ENCODE measurements around the gene HIRIP3.
"Not testable (repeated sequence)": the region's sequence is repeated elsewhere in the genome, so short reads cannot be mapped to it uniquely, and the experiment has no call there.

HIRIP3 gene

DNA sequence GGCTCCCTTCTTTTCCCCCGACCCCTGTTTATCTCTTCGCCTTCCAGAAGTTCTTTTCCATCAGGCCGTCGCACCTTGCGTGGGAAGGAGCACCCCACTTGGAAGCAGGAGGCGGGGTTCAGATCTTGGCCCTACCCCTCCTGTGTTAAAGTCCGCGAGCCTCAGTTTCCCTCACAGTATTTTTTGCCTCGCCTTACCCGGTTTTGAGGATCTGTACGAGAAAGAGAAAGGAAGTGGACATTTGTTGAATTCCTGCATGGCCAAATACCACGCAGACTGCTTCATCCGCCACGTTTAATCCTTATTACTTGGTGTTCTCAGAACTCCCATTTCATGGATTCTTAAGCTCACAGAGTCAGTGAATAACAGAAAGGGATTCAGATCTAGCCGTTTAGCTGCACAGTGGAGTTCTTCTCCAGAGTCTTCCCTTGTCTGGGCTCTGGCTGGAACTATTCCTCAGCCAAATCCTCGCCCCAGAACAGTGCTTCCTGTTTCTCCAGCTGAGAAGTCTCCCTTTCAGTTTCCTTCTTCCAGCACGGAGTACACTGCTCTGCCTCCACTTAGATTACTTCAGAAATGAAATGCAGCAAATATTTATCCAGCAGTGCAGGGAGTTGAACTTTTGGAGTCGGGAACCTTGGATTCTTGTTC, 32.9 kb downstream of the HIRIP3 start:
- DNase-seq (ENCODE audit: insufficient read length, low spot score) (no peak), FAIRE-seq (no peak)

- FAIRE-seq: peak; percentile 71
- DNase-seq (ENCODE audit: insufficient read length, low spot score): peak; percentile 97
These were observed 33.7 kb downstream of the HIRIP3 start, which contains the start of gene TMEM219 for GRCh38 chr16:29961479-29962343. Gene TMEM219 (plus strand): TSS chr16:29962079. CDS start chr16:29963144, 1,065 bp downstream.

DNA sequence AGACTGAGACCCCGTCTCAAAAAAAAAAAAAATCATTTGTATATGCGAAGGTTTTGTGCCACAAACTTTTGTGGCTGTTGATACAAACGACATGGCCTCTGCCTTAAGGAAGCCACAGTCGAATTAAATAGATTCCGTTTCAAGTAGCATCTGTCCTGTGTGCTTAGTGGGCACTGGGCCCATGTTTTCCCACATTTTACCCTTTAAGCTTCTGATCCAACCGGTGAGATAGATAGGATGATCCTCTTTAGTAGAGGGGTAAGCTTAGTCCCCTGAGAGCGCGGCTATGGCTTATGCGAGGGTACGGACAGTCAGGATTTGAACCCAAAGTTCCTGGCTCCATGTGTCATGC, 34.3 kb downstream of the HIRIP3 start:
- no peak for DNase-seq (ENCODE audit: insufficient read length, low spot score)
- FAIRE-seq: no peak

DNA sequence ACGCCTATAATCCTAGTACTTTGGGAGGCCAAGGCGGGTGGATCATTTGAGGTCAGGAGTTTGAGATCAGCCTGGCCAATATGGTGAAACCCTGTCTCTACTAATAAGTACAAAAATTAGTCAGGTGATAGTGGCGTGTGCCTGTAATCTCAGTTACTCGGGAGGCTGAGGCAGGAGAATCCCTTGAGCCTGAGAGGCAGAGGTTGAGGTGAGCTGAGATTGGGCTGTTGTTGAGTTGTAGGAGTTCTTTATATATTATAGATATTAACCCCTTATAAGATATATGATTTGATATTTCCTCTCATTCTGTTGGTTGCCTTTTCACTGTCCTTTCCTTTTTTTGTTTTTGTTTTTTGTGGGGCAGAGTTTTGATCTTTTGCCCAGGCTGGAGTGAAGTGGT, 35.6 kb downstream of the HIRIP3 start:
- not testable (repeated sequence) for DNase-seq (ENCODE audit: insufficient read length, low spot score); FAIRE-seq

GRCh38 chr16:29959293-29959692, 36.1 kb downstream of the HIRIP3 start:
- no peak for DNase-seq (ENCODE audit: insufficient read length, low spot score)
- FAIRE-seq: no peak

DNA sequence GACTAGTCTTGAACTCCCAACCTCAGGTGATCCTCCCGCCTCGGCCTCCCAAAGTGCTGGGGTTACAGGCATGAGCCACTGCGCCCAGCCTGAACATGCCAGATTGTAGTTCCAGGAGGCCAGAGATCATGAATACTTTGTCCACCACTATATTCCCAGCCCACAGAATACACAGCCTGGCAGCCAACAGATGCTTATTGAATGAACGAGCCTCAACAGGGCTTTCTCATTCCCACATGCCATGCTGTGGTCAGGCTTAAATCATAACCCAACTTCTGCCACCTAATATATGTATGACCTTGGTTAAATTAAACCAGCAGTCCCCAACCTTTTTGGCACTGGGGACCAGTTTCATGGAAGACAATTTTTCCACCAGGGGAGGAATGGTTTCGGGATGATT, 36.7 kb downstream of the HIRIP3 start:
- FAIRE-seq: no peak

GRCh38 chr16:29951625-29952365, 43.6 kb downstream of the HIRIP3 start:
- FAIRE-seq: no peak
- no peak for DNase-seq (ENCODE audit: insufficient read length, low spot score)

More for the DNA sequence above, 36.7 kb downstream of the HIRIP3 start:
- DNase-seq (ENCODE audit: insufficient read length, low spot score): no peak

DNA sequence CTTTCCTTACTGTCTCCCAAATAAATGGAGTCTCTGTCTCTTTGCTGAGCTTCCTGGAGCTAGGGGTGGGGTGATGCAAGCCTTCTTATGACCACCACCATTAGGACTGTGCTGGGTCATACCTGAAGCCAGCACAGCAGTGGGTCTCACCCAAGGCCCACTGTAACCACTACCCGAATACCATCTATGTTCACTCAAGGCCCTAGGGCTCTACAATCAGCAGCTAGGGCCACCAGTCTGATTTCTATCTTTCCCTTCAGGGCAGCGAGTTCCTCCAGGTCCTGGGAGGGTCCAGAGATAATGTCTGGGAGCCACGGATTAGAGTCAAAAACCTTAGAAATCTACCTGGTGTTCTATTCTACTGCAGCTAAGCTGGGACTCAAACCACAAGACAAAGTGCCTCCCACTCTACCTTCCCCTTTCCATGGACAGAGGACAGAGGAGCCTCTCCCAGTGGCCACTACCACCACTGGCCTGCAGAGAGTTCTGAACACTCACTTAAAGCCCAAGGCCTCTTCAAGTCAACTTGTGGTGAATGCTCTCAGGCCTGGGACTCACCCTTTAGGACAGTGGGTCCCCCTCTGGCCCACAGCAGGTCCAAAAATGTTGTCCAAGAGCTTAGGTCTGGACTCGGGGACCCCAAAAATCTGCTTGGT, 44.5 kb downstream of the HIRIP3 start:
- DNase-seq (ENCODE audit: insufficient read length, low spot score): no peak

DNA sequence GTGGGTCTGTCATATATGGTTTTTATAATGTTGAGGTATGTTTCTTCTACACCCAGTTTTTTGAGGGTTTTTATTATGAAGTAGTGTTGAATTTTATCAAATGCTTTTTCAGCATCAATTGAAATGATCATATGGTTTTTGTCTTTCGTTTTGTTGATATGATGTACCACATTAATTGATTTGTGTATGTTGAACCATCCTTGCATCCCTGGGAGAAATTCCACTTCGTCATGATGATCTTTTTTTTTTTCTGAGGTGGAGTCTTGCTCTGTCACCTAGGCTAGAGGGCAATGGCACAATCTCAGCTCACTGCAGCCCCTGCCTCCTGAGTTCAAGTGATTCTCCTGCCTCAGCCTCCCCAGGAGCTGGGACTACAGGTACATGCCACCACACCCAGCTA, 47.5 kb downstream of the HIRIP3 start:
- no peak for FAIRE-seq

More for the DNA sequence above, 44.5 kb downstream of the HIRIP3 start:
- no peak for FAIRE-seq

GRCh38 chr16:29943846-29944799, 51.3 kb downstream of the HIRIP3 start:
- no peak for DNase-seq (ENCODE audit: insufficient read length, low spot score)

More for the DNA sequence above, 47.5 kb downstream of the HIRIP3 start:
- no peak for DNase-seq (ENCODE audit: insufficient read length, low spot score)

More at GRCh38 chr16:29943846-29944799, 51.3 kb downstream of the HIRIP3 start:
- FAIRE-seq: no peak
